GM19395 (cell line): Measurements from ENCODE around the gene MBNL2.
A peak's percentile ranks its signal among the peaks of the same experiment; 100 is the strongest.

Experiments used
- ATAC-seq: cut with Tn5 transposase; IDR thresholded peaks from one replicate; pipeline ENCODE4 v1.9.1; 2021; ENCODE audit warnings: mild to moderate bottlenecking, moderate library complexity; ENCODE audit not compliant: unreplicated experiment

The MBNL2 gene

DNA sequence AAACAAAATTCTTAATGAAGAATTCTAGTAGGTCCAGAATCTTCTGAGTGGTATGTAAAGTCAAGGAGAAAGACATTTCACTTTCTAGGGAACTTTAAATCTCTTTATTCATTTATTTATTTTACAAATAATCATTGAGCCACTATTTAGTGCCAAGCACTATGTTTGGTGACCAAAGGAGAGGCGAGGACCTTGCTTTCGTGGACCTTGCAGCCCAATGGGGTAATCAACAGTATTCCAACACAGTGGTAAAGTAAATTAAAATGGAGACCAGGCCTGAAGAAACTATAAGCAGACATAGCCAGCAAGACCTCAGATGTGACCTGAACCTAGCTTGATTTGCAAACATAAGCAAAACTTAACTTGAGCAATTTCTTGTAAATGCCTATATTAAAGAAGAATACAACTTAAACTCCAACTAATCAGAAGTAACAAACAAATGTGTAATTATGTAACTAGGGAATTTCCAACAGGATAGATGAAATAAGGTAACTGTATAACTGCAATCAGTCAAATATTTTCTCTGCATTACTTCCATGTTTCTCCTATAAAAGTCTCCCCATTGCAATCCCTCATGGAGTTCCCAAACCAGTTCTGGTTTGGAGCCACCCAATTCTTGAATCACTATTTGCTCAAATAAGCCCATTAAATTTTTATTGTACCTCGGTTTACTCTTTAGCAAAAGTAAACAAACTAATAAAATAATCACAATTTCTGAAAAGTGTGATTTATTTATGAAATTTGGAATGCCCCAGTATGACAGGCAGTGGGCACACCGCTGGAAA, 67.6 kb downstream of the MBNL2 start:
- ATAC-seq: no peak

DNA sequence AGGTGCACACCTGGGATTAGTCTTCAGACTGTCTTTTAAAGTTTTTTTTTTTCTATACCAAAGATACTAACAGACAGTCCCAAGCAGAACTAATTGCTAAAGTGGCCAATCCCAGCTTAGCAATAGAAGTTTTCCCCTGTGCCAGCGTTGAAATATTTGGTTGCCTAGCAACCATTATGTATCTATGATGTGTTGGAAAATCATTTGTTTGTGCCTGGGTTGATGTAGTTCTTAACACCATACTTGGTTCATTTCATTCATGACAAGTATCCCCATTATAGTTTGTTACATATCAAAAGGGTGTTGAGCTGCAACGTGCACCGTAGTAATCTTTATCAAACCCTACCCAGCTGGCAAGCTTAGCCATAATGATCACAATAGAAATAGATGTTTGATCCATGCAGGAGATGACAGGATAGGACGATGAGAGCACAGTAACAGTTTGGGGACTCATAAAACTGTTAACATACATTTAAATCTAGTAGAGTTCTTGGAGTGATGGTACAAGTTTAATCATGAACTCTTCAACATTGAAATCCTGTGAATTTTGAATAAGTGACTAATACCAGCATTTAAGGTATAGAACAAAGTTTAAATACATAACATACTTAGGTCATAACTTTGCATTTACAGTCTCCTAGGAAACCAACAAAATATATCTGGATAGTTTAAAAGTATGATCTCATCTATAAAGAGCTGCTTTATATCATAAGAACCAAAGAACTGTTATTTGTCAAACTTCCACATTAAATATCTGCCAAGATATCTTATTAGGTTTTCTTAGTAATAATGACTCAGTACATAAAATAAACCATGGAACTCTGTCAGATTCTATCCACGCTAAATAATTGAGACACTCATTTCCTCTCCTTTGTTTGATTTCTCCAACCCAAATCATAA, 73.4 kb downstream of the MBNL2 start:
- ATAC-seq: no peak

DNA sequence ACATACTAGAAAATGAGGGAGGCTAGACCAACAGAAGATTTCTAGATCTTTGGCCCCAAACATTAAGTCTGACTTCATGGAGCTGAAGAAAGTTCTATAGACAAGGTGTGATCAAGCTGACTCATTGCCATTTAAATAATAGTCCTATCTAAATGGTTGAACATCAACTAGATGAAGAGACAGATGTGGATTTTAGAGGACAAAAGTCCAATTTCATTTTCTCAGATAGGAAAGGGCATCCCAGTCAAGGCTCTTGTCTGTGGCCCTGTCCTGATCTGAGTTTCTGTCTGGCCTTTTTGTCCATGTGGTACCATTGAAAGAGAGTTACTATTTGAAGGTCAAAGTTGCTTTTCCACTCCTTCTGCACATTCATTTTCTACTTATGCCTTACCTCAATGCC, 74.6 kb downstream of the MBNL2 start:
- ATAC-seq: no peak

DNA sequence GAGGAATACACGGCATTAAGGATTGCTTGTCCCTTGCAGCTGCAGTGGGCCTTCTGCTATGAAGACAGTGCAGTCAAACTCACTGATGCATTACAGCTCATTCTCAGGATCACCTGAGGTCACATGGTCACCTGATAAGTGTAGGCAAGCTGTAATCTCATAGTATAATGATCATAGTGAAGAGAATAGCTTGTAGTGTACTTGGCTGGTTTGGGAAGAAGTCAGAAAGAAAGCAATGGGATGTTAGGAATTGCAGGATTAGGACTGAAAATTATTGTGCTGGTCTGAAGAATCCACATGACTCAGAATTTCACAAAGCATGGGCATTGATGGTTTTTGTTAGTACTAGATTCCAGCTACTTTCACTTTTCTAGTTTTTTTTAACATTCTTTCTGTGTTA, 76.7 kb downstream of the MBNL2 start:
- peak; percentile 64 for ATAC-seq

DNA sequence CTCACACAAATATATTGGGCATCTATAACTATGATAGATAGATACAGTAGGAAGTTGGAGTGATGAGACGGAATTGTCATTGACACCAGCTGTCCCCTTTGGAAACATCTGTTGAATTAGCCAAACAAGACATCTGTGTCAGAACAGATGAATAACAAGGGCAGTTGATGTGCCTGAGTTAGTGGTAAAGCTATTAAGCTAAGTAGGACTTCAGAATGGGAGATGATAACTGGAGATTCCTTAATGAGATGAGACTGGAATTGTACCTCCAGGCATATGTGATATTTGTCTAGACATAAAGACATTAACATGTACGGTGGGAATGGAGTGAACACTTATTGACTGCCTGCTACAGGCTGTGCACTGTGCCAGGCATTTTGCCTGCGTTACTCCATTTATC, 78.7 kb downstream of the MBNL2 start:
- no peak for ATAC-seq

DNA sequence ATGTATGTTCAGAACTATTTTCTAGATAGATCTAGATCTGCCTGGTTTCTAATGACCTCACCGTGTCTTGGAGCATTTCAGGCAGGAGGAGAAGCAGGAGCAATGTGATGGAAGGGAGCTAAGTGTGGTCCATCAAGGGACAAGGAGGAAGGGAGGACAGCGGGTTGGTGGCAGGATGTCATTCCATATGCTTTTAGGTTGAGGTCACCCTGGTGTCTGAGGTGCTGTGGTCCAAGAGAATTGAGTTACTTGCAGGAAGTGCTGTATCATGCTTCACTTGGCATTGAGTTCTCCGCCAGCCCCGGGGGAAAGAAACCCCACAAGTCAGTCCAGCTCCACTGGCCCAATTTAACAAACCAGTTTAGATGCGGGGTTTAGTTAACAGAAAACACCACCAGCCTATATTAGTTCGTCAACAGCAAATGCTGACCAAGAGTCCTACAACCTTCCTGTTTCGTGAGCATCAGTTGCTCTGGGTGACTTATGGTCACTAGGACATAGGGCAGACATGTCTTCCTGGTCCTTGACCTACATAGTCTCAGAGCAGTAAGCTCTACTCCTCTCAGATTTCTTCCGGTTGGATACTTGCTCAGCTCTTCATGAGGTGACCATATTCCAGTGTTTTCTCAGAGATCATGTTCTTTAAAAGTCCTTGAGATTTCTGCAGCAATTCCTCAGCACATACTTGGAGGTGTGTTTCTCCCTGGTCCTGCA, 79.4 kb downstream of the MBNL2 start:
- no peak for ATAC-seq

DNA sequence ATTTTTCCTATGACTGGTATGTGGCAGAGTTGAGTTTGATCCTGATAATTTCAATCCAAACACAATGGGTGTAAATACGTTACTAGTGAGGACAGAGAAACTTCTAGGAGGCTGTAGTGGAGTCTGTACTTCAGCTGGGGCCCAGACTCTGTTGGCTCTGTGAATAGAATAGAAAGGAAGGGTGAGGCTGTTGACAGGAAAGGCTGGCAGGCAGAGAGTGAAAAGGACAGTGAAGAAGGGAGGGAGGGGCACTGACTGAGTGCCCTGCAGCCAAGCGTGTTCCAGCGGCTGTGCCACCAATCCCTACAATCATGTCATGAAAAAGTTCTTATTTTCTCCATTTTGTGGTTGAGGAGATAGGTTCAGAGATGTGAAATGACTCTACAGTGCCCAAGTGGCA, 80.5 kb downstream of the MBNL2 start:
- no peak for ATAC-seq

DNA sequence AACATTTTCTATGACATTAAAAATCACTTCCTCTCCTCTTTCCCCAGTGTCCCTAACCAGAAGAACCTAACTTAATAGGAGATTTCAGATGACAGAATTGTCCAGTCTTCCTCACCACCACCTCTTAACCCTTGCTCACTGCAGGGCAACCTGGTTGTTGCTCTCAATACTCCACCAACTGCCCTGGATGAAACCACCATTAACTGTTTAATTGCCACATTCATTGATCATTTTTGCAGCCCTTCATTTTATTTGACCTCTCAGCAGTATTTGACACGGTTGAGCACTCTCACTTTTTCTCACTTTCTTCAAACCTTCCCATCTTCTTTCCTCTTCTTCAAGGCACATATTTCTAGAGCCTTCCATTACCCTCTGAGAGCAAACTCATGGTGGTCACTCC, 84.0 kb downstream of the MBNL2 start:
- ATAC-seq: no peak

DNA sequence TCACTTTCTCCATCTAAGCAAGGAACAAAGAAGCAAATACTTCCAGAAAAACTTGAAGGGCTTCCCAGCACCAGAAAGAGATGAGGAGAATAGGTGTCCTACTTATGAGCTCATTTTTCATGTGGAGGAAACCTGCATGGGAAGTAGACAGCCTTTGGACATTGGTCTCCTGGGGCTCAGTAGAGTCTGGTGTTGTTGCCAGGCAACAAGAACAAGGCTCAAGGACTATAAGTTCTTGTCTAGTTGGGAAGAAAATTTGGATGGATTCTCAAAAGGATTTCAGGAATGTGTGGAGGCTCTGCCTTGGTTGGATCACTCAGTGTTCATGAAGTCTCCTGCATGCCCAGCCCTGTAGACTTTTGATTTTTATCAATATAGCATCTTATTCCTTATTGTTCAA, 84.5 kb downstream of the MBNL2 start:
- no peak for ATAC-seq

DNA sequence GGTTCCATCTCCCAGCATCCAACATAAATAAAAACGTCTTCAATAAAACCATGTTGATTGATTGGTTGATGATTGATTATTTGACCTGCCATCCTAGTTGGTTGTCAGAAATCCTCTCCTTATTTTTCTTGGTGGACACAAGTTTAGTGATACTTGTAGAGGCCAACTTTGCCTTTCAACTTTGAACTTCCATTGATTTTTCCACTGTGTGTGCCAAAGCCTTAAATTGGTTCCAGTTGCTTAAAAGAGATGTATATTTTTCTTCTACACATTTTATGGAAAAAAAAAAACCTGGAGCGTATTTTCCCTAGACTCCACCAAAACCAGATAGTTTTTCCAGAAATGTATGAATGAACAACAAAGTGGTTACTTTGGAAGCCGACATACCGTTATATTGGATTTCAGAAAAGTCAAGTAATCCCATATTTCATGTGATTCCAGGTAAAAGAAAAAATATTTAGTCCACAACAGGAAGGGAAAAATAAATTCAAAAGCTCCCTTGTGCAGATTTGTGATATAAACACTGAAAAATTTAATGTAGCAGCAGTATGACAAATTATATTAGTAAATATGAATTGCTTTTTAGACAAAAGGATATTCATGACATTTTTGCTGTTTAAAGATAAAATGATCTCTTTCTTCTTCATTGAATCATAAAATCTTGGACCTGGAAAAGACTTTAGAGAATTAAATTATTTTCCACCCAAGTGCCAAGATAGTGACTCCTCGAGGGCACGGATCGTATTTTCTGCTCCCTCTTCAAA, 85.2 kb downstream of the MBNL2 start:
- ATAC-seq: no peak

DNA sequence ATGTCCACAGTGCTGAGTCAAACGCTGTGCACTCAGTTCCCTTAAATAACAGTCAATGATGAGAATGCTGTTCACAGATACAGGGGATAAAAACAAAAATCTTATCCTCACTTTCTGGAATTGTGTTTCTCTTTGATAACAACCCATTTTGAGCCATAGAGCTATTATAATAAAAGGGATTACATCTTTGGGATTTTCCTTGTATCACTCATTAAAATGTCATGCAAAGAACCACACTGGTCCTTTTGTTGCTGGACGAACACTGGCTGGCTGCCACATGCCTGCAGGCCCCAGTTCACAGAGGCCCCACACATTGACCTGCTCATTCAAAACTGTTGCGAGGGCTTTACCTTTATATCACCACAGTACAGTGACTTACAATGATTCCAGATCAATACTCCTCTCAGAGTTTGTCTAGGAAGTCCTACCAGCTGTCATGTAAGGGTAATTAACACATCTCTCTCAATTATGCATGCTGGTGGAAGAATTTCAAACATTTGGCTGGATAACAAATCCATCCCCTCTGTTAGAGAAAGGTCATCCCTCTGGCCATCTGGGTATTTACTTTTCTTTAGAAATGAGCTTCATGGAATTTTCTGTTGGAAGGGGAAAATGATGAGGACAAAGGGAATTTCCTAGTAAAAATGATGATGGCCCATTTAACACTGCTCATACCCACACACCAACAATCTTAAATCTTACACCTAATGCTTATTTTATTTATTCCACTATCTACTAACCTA, 85.9 kb downstream of the MBNL2 start:
- no peak for ATAC-seq

DNA sequence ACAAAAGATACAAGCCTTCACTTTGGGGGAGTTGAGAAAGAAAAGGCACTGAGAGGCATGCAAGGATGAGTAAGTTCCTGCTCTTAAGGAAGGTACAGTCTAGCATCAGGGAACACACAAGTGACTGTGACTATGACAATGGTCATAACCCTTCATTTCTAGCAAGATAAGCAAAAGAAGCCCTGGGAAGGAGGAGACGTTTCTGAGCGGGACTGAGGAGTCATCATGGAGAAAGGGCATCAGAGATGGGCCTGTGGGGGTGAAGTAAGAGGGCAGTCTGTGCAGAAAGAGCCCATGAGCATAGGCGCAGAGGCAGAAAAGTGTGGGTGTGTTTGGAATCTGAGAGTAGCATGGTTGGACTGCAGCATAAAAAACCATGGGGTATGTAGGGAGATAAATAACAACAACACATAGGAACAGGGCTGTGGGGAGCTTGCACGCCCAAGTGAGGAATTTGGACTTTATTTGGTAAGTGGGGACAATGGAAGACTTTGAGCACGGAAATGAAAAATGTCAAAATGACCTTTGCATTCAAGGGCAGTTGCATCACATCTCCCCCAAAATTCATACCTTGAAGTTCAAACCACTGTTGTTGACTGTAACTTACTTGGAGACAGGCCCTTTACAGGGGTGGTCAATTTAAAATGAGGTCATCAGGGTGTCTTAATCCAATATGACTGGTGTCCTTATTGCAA, 86.7 kb downstream of the MBNL2 start:
- ATAC-seq: no peak

DNA sequence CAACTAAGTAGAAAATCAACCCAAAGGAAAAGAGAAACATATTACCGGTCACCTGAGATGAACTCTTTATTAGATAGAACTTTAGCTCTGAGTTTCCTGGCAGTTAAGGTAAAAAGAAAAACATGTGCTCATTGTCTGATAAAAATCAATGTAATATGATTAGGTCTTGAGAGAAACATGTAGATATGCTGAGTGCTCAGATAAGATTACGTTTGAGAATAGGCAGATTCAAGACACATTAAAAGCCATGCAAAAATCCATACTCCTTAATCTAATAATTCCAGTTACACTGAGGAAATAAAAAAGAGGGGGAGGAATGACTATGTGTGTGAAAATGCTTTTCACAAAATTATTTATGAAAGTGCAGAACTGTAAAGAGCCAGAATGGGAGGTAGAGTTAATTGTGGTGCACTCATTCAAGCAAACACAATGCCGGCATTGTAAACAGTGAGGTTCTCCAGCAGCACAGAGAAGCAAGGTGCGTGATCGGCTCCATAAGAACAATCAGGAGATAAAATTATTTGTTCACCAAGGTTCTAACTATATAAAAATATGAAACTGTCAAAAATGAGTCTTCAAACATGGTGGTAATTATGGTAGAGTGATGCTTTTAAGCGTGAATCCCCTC, 88.8 kb downstream of the MBNL2 start:
- no peak for ATAC-seq

DNA sequence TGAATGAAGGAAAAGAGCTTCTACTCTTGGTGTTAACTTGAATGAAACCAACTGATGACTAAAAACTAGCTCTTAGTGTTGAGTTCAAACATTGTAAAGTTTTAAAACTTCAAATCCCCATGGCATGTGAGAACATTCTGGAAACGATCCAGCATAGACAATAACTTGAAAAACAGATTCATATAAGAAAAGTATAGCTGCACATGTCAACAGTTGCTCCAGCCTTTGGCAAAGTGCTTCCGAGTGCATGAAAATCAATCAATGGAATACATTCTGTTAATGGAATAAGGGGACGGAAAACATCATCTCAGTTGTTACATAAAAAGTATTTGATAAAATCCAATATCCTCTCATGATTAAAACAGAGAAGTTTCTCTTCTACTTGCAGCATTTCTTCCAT, 89.8 kb downstream of the MBNL2 start:
- ATAC-seq: no peak

DNA sequence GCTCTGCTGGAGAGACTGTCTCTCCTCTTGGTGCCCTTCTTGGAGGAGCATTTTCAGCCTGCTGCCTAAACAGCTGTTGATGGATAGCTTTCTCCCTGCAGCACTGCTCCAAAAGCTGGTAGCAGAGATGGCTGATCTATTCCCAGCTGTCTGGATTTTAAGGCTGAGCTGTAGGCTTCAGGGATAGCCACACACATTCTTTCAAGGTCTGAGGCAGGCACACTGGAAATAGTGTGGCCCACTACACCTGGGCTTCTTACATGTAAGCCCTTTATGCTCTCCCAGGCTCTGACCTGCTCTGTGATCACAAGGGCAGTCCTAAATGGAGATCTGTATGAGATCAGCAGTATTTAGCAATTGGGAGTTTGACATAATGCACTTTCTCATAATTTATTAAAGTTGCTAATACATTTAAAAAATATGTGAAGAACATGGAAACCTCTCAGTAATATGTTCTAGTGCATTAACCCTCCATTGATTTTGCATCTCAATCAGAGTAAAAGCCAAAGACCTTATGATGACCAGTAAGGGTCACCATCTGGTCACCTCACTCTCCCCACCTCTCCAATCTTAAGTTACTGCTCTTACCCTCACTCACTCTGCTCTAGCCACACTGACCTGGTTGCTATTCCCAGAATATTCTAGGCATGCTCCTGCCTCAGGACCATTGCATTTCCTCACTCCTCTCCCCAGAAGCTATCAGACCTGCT, 91.6 kb downstream of the MBNL2 start:
- ATAC-seq: no peak

DNA sequence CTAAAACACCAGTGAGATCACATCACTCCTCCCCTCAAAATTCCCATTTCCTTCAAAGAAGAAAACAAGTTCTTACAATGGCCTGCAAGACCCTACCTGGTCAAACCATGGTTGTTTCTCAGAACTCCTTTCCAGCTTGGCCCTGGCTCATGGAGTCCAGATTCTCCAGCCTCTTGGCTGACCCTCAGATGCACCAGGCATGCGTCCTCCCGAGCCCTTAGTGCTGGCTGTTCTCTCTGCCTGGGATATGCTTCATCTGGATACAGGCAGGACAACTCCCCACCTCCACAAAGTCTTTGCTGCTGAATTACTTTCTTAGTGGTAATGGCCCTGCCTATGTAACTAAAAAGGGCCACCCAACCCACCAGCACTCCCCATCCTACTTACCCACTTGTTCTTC, 94.3 kb downstream of the MBNL2 start:
- ATAC-seq: no peak

DNA sequence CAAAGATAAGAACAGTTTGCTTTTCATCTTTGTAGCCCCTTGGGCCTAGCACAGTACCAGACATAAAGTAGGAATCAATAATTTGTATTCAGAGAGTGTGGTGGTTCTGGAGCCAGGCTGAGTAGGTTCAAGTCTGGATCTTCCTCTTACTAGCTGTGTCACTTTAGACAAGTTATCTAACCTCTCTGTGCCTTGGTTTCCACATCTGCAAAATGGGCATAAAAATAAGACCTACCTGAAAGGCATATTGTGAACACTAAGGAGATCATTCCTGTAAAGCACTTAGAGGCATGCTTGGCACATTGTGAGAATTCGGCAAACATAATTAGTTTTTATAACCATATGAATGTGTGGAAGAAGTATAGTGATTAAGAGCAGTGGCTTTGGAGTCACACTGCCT, 95.8 kb downstream of the MBNL2 start:
- no peak for ATAC-seq

DNA sequence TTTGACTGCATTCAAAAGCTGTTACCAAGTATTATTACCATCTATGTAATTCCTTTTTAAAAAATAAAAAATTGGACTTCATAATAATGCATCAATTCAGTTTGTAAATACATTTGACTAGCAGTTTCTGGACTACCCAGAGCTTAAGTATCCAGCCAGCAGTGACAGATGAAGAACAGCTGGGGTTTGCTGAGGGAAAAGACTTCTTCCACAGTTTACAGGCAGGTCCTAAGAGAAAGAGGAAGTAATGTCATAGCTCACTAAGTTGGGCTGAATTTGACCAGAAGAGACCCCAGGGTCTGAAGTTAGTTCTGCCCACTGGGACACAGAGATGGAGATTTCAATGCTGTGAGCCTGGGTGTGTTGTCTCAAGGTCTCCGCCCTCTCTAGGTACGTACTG, 96.4 kb downstream of the MBNL2 start:
- ATAC-seq: peak; percentile 46
